Left ventricle myocardium inferior (tissue), 1 donor: ENCODE data around the gene FCN2. TPM values are rescaled to one million over a fixed set of nuclear protein-coding genes. Genes with fewer than 3 reads are reported as not detected.

ENCODE experiments used
- DNase-seq: peaks from one replicate; pipeline ENCODE4 v3.0.0-alpha.2; 2020
- H3K27ac ChIP-seq: fragments of 200-600 bp; replicated peaks from 2 replicates; pipeline ENCODE4 v1.8.0; 2021
- H3K27me3 ChIP-seq: fragments of 200-600 bp; 2 replicates; pipeline ENCODE4 v1.8.0; 2021; ENCODE audit warnings: low read depth
- H3K36me3 ChIP-seq: fragments of 200-600 bp; 2 replicates; pipeline ENCODE4 v1.8.0; 2021
- H3K4me1 ChIP-seq: fragments of 200-600 bp; 2 replicates; pipeline ENCODE4 v1.8.0; 2021
- H3K4me3 ChIP-seq: fragments of 200-600 bp; 2 replicates; pipeline ENCODE4 v1.8.0; 2021; ENCODE audit warnings: mild to moderate bottlenecking, moderate library complexity
- H3K9me3 ChIP-seq: fragments of 200-600 bp; replicated peaks from 2 replicates; pipeline ENCODE4 v1.8.0; 2021
- CTCF ChIP-seq: fragments of 200-600 bp; IDR thresholded peaks from 2 replicates; pipeline ENCODE4 v1.8.0; 2021; ENCODE audit warnings: antibody characterized with exemption, mild to moderate bottlenecking, borderline replicate concordance
- intact Hi-C: fragments of 100-400 bp; cut with micrococcal nuclease; formaldehyde crosslinking; loops from one replicate; pipeline ENCODE4 v1.11.0; 2022
- total RNA-seq: library from RNA; stranded (reverse); fragmentation: NEBNext Ultra II Directional; extraction: Animal tissue kit (Norgen Biotek cat#: 25700); gene quantifications from one replicate; pipeline ENCODE4 v1.2.1, GENCODE V29; 2021
- donor health status: DM: no; HTN: yes; CAD: no; lungs with severe emphysema.

The FCN2 gene
- total RNA-seq, 1 donor from 2014 or later: not detected

DNA sequence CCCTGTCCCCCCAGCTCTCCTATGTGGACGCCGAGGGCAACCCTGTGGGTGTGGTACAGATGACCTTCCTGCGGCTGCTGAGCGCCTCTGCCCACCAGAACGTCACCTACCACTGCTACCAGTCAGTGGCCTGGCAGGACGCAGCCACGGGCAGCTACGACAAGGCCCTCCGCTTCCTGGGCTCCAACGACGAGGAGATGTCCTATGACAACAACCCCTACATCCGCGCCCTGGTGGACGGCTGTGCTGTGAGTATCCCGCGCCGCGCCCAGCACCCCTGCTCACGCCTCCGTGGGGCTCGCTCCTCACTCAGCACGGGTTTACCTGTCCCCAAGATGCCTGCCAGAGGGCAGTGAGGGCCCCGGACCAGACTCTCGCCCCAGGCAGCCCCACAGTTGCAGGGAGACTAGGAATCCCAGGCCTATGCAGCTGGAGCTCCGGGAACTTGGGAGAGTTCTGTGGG lies 45.6 kb upstream of the FCN2 start:
- Histone ChIP-seq H3K27me3 (no peaks in the 10 kb centered on the region), H3K9me3 (no peaks in the 10 kb centered on the region), H3K4me1 (no peaks in the 10 kb centered on the region), H3K27ac (no peak overlapping the region), H3K36me3 (peaks cover 4% of the 10 kb centered on the region), H3K4me3 (no peak overlapping the region)
- no peak for DNase-seq
- intact Hi-C loops: no loop called here
- TF ChIP-seq CTCF: no peak

- Histone ChIP-seq H3K36me3 (peaks cover 4% of the 10 kb centered on the region), H3K27ac (no peak overlapping the region), H3K27me3 (no peaks in the 10 kb centered on the region), H3K9me3 (no peaks in the 10 kb centered on the region), H3K4me3 (no peak overlapping the region), H3K4me1 (no peaks in the 10 kb centered on the region)
- peak; percentile 54 for DNase-seq
- intact Hi-C loops: no loop called here
- TF ChIP-seq CTCF: no peak
Measured at GRCh38 chr9:134835448-134835847, 45.2 kb upstream of the FCN2 start.

- Histone ChIP-seq H3K36me3 (peaks cover 4% of the 10 kb centered on the region), H3K4me1 (no peaks in the 10 kb centered on the region), H3K4me3 (no peak overlapping the region), H3K27ac (no peak overlapping the region), H3K27me3 (no peaks in the 10 kb centered on the region), H3K9me3 (no peaks in the 10 kb centered on the region)
- TF ChIP-seq CTCF: no peak
- no peak for DNase-seq
- intact Hi-C loops: no loop called here
Measured at GRCh38 chr9:134835987-134836386, 44.6 kb upstream of the FCN2 start.

GRCh38 chr9:134836406-134836970 lies 44.1 kb upstream of the FCN2 start:
- intact Hi-C loops: no loop called here
- H3K27me3 ChIP-seq: no peaks in the 10 kb centered on the region
- no peaks in the 10 kb centered on the region for H3K9me3 ChIP-seq
- no peaks in the 10 kb centered on the region for H3K4me1 ChIP-seq
- H3K36me3 ChIP-seq: peaks cover 4% of the 10 kb centered on the region
- no peak overlapping the region for H3K4me3 ChIP-seq
- no peak for DNase-seq
- TF ChIP-seq CTCF: no peak
- H3K27ac ChIP-seq: no peak overlapping the region

DNA sequence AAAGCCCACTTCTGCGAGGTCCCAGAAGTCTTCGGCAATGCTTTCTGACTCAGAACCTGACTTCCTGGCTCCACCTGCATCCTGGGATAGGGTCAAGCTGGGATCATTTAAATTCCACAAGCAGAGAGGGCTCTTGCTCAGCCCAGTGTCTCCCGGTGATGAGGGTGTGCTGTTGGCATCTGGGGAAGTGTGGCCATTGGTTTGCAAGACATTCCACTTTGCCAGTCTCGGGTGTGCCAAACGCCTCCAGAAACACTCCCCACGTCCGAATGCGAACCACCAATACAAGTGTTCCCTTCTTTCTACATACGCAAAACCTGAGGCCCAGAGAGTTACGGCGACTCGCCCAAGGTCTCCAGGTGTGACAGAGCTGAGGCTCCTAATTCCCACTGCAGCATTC lies 43.1 kb upstream of the FCN2 start:
- no peak overlapping the region for H3K4me3 ChIP-seq
- intact Hi-C loops: no loop called here
- no peak overlapping the region for H3K27ac ChIP-seq
- H3K4me1 ChIP-seq: peaks cover 2% of the 10 kb centered on the region
- no peaks in the 10 kb centered on the region for H3K9me3 ChIP-seq
- no peaks in the 10 kb centered on the region for H3K27me3 ChIP-seq
- no peak for TF ChIP-seq CTCF
- DNase-seq: no peak
- H3K36me3 ChIP-seq: peaks cover 6% of the 10 kb centered on the region
